Endothelial cell of umbilical vein (primary cell): ENCODE measurements around the gene RASAL1.

Source experiments
- EZH2 ChIP-seq: IDR thresholded peaks from 2 replicates; pipeline ENCODE4 v1.6.1; 2012; ENCODE audit warnings: borderline replicate concordance, low read depth, mild to moderate bottlenecking, moderate library complexity, low read length, inconsistent platforms; ENCODE audit not compliant: severe bottlenecking
- POLR2A ChIP-seq: IDR thresholded peaks from 2 replicates; pipeline ENCODE4 v1.6.1; 2012; ENCODE audit warnings: low read depth, mild to moderate bottlenecking, control low read depth, low read length
- TF ChIP-seq, protein P1 (sequence below), 2 donors: IDR thresholded peaks; 1 replicate in 1 of 2; 2 replicates in 1 of 2; pipeline ENCODE4 v1.5.1; 2011; ENCODE audit warnings: low read length in 2 of 2, mild to moderate bottlenecking in 2 of 2, moderate library complexity in 2 of 2, control low read depth in 1 of 2, inconsistent platforms in 1 of 2, low read depth in 1 of 2; ENCODE audit not compliant: insufficient read depth in 1 of 2; ENCODE audit errors: extremely low read depth in 1 of 2

DNA sequence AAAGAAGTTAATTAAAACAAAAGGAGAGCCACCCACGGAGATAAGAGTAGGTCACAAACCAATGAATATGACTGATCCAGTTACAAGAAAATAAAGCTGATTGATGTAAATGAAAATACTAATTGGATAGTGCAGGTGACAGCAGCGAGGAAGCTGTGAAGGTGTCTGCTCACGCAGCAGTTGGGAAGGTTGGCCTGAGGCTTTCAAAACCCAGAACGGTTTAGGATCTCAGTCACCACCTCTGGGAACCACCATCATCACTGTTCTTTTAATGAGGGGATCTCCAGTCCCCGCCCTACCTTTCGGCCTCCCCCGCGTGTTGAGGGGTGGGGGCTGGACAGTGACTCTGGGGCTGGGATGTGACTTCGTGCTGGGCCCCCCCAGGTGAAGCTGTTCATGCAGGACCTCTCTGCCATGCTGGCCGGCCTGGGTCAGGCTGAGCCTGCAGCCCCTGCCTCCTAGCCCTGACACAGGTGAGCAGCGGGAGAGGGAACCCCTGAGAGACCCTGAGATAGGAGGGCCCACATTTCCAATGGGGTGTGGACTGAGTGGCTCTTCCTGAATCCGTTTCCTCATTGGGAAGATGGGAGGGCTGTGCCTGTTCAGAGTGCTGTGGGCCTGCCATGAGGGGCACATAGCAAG, 21.8 kb upstream of the RASAL1 start:
- TF ChIP-seq EZH2 (no peak), POLR2A (no peak)
- TF ChIP-seq, protein P1, sequence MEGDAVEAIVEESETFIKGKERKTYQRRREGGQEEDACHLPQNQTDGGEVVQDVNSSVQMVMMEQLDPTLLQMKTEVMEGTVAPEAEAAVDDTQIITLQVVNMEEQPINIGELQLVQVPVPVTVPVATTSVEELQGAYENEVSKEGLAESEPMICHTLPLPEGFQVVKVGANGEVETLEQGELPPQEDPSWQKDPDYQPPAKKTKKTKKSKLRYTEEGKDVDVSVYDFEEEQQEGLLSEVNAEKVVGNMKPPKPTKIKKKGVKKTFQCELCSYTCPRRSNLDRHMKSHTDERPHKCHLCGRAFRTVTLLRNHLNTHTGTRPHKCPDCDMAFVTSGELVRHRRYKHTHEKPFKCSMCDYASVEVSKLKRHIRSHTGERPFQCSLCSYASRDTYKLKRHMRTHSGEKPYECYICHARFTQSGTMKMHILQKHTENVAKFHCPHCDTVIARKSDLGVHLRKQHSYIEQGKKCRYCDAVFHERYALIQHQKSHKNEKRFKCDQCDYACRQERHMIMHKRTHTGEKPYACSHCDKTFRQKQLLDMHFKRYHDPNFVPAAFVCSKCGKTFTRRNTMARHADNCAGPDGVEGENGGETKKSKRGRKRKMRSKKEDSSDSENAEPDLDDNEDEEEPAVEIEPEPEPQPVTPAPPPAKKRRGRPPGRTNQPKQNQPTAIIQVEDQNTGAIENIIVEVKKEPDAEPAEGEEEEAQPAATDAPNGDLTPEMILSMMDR (IDR thresholded peaks at IDR 0.05; ENCODE audit: extremely low read depth in 1 of 2, insufficient read depth in 1 of 2, low read depth in 1 of 2, low read length in 2 of 2), result no peak
